Gastroesophageal sphincter (tissue), 4 donors: ENCODE measurements around the gene JUN. TPM values are rescaled to one million over a fixed set of nuclear protein-coding genes. Genes with fewer than 3 reads are reported as not detected.

Experiments used
- ATAC-seq: fragments of 150-250 bp; one replicate; pipeline ENCODE4 v1.9.1; 2016; ENCODE audit warnings: mild to moderate bottlenecking, moderate library complexity
- H3K27ac ChIP-seq, 4 donors: fragments of 200-600 bp; sonication (generic) in 3 of 4; 1 replicate in 3 of 4; 2 replicates in 1 of 4; pipeline ENCODE4 v1.5.1; 2016 to 2019
- H3K27me3 ChIP-seq: fragments of 200-600 bp; sonication (generic); one replicate; pipeline ENCODE4 v1.5.1; 2019
- H3K36me3 ChIP-seq, 2 donors: fragments of 200-600 bp; sonication (generic); one replicate each; pipeline ENCODE4 v1.5.1; 2019; ENCODE audit warnings: control low read depth in 1 of 2
- H3K4me1 ChIP-seq, 3 donors: fragments of 200-600 bp; sonication (generic); 1 replicate in 2 of 3; 2 replicates in 1 of 3; pipeline ENCODE4 v1.5.1; 2016 to 2019; ENCODE audit warnings: control low read depth in 2 of 3
- H3K4me3 ChIP-seq, 2 donors: fragments of 200-600 bp; sonication (generic); one replicate each; pipeline ENCODE4 v1.5.1; 2019; ENCODE audit warnings: mild to moderate bottlenecking in 1 of 2, moderate library complexity in 1 of 2
- H3K9me3 ChIP-seq, 3 donors: fragments of 200-600 bp; sonication (generic); one replicate each; pipeline ENCODE4 v1.5.1; 2017 to 2019; ENCODE audit warnings: control low read depth in 2 of 3
- EP300 ChIP-seq: sonication (generic); formaldehyde crosslinking; IDR thresholded peaks from one replicate; pipeline ENCODE4 v1.6.1; 2017; ENCODE audit warnings: antibody characterized with exemption, mild to moderate bottlenecking
- POLR2A ChIP-seq, 2 donors: fragments of 450-650 bp; IDR thresholded peaks; one replicate each; pipeline ENCODE4 v1.6.1; 2017; ENCODE audit warnings: antibody characterized with exemption in 2 of 2, mild to moderate bottlenecking in 2 of 2, moderate library complexity in 1 of 2
- POLR2AphosphoS5 ChIP-seq: sonication (generic); formaldehyde crosslinking; IDR thresholded peaks from one replicate; pipeline ENCODE4 v1.6.1; 2017; ENCODE audit warnings: antibody characterized with exemption
- whole genome bisulfite sequencing, 2 donors: methylation state at CpG; one replicate each; pipeline ENCODE4 v1.1.5; 2018; ENCODE audit warnings: low coverage in 1 of 2; 5-methylcytosine and 5-hydroxymethylcytosine counted together
- total RNA-seq, 4 donors: library from RNA; depleted of rRNA; stranded (reverse); fragments of >200 nt; gene quantifications; one replicate each; pipeline ENCODE4 v1.1.0, GENCODE V29; 2016
- TF ChIP-seq, protein P1 (sequence below), 4 experiments: fragments of 200-600 bp in 2 of 4; fragments of 450-650 bp in 2 of 4; sonication (generic) in 1 of 4; IDR thresholded peaks; one replicate each; pipeline ENCODE4 v1.5.1; 2017 to 2019; ENCODE audit warnings: antibody characterized with exemption in 4 of 4, mild to moderate bottlenecking in 2 of 4, moderate library complexity in 2 of 4

JUN gene
- total RNA-seq, 4 donors from 2014 or later: 102 to 145 (median 105) TPM

DNA sequence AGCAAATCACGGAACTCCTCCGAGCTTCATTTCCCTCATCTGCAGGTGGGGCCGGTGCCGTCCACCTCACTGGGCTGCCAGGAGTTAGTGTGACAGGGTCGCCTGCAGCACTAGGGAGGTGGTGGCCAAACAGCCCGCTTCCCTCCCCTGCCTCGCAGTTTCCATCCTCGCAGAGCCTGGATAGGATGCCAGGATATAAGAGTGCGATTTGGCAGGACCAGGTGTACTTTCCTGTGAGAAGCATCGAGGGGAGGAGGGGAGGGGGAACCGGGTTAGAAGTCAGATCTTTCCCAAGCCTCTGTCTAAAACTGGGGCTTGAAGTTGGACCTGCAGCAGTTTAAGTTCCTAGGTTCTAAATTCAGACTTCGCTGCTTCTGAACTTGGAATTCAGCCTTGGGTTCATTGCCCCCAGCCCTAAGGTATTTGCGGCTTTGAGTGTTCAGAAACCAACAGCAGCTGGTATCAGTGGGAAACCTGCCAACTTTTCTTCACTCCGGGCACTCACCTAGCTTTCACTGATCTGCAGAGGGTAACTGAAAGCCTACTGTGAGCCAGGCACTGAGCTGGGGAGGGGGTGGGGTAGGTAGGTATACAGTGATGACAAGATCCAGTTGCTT lies 1.7 kb upstream of the JUN start:
- peak overlapping the region; percentile 95 to 100 (median 98) for H3K27ac ChIP-seq
- no peaks in the 10 kb centered on the region for H3K36me3 ChIP-seq
- no peaks in the 10 kb centered on the region for H3K9me3 ChIP-seq
- H3K4me1 ChIP-seq: peaks cover 0 to 23% (median 3%) of the 10 kb centered on the region in 3 donors
- ATAC-seq: no peak
- TF ChIP-seq POLR2A (IDR thresholded peaks at IDR 0.05): no peak
- TF ChIP-seq, protein P1, sequence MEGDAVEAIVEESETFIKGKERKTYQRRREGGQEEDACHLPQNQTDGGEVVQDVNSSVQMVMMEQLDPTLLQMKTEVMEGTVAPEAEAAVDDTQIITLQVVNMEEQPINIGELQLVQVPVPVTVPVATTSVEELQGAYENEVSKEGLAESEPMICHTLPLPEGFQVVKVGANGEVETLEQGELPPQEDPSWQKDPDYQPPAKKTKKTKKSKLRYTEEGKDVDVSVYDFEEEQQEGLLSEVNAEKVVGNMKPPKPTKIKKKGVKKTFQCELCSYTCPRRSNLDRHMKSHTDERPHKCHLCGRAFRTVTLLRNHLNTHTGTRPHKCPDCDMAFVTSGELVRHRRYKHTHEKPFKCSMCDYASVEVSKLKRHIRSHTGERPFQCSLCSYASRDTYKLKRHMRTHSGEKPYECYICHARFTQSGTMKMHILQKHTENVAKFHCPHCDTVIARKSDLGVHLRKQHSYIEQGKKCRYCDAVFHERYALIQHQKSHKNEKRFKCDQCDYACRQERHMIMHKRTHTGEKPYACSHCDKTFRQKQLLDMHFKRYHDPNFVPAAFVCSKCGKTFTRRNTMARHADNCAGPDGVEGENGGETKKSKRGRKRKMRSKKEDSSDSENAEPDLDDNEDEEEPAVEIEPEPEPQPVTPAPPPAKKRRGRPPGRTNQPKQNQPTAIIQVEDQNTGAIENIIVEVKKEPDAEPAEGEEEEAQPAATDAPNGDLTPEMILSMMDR (IDR thresholded peaks at IDR 0.05): peak in 1 of 4 experiments; percentile 4
- TF ChIP-seq POLR2AphosphoS5: peak; percentile 4
- TF ChIP-seq EP300: no peak
- WGBS, 2 donors: 0 to 17% methylated on average over 1 to 9 of the region's 14 CpGs
- H3K27me3 ChIP-seq: no peaks in the 10 kb centered on the region
- H3K4me3 ChIP-seq: peak overlapping the region; percentile 70 to 74

DNA sequence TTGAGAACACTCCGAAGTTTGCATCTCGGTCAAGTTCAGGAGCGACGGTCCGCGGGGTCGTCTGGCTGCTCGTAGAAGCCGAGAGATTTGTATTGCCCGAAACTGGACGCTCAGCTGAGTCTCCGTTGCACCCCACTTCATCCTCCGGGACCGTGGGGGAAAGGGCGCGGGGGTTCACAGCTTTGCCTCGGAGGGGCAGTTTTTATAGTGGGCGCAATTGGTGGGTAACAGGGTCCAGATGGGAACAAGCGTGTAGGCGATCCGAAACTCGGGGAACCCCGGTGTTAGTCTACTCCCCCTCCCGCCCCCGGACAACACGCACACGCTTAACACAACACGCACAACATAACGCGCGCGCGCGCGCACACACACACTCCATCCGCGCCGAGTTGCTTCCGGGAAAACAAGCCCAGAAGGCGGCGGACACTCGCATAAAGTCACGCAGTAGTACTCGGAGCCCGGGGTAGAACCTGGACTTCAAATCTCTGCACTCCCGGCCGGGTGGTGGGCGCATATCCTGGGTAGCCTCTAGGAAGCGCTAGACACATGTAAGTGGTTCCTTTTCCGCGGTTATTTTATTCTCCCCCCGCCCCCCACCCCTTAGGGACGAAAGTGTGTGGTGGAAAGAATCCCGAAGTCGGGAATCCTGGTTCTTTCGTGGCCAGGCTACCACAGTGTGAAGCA lies 1.1 kb upstream of the JUN start:
- no peaks in the 10 kb centered on the region for H3K27me3 ChIP-seq
- H3K4me3 ChIP-seq: peak overlapping the region; percentile 70 to 74
- peak; percentile 24 for ATAC-seq
- TF ChIP-seq, protein P1 (IDR thresholded peaks at IDR 0.05): peak; percentile 47 to 85 (median 77)
- peak; percentile 62 to 76 for TF ChIP-seq POLR2A (IDR thresholded peaks at IDR 0.05)
- no peak for TF ChIP-seq EP300
- TF ChIP-seq POLR2AphosphoS5: peak; percentile 77
- 0% methylated on average over 19 of the region's 56 CpGs; no CpG with 5 or more reads in 1 of the 2 donors for WGBS, 2 donors
- peak overlapping the region; percentile 95 to 100 (median 98) for H3K27ac ChIP-seq
- H3K9me3 ChIP-seq: no peaks in the 10 kb centered on the region
- peaks cover 0 to 29% (median 3%) of the 10 kb centered on the region in 3 donors for H3K4me1 ChIP-seq
- no peaks in the 10 kb centered on the region for H3K36me3 ChIP-seq

DNA sequence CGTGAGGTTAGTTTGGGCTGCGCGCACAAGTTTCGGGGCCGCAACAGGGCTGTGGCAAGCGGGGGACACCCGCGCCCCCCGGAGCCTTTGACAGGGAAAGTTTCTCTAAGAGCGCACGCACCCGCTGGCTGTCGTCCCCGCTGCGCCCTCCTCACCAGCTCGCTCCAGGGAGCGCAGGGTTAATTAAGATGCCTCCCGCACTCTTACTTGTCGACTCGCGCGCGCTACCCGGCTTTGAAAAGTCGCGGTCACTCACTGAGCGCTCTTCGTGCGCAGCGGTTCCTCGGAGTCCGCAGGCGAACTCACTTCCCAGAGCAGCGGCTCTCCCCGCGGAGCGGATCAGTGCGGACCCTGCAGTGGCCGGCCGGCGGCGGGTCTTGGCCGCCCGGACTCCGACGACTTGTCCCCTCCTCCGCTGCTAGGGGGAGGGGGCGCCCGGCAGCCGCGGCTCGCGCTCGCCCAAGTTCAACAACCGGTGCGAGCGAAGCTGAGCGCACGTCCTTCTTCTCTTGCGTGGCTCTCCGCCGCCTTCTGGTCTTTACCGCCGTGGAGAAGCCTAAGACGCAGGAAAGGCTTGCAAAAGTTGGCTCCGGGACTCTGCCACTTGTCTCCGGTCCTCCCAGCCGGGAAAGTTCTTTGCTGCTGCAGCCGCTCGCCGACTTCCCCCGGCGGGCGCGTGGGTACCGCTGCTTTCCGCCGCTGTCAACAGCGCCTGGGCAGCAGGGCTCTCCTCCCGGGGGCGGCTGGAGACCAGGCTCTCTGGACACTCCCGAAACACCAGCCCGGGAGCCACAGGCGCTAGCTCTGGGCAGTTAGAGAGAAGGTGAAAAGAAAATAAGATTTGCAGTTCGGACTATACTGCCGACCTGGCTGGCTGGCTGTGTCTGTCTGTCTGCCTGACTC lies 506 bp downstream of the JUN start:
- Histone ChIP-seq H3K4me1 (peaks cover 0 to 34% (median 3%) of the 10 kb centered on the region in 3 donors), H3K9me3 (no peaks in the 10 kb centered on the region), H3K27me3 (no peaks in the 10 kb centered on the region), H3K36me3 (no peaks in the 10 kb centered on the region), H3K4me3 (peak overlapping the region; percentile 42 to 74), H3K27ac (peak overlapping the region; percentile 85 to 100 (median 99))
- 0% methylated on average over 2 to 3 of the region's 86 CpGs for WGBS, 2 donors
- TF ChIP-seq POLR2A (IDR thresholded peaks at IDR 0.05) (peak; percentile 100), POLR2AphosphoS5 (peak; percentile 3), EP300 (no peak)
- TF ChIP-seq, protein P1 (IDR thresholded peaks at IDR 0.05): peak in 1 of 4 experiments; percentile 17
- ATAC-seq: no peak

DNA sequence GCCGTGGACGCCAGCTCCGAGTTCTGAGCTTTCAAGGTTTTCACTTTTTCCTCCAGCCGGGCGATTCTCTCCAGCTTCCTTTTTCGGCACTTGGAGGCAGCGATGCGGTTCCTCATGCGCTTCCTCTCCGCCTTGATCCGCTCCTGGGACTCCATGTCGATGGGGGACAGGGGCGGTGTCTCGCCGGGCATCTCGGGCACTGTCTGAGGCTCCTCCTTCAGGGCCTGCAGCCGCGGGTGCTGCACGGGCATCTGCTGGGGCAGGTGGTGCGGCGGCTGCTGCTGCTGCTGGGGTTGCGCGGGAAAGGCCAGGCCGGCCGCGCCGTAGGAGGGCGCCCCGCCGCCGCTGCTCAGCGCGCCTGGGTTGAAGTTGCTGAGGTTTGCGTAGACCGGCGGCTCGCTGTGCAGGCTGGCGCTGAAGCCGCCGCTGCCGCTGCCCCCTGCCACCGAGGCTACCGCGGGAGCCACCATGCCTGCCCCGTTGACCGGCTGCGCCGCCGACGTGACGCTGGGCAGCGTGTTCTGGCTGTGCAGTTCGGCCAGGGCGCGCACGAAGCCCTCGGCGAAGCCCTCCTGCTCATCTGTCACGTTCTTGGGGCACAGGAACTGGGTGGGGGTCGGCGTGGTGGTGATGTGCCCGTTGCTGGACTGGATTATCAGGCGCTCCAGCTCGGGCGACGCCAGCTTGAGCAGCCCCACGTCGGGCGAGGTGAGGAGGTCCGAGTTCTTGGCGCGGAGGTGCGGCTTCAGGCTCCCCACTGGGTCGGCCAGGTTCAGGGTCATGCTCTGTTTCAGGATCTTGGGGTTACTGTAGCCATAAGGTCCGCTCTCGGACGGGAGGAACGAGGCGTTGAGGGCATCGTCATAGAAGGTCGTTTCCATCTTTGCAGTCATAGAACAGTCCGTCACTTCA lies 1.4 kb downstream of the JUN start:
- ATAC-seq: no peak
- Histone ChIP-seq H3K36me3 (no peaks in the 10 kb centered on the region), H3K9me3 (no peaks in the 10 kb centered on the region), H3K27ac (peak overlapping the region; percentile 85 to 100 (median 99)), H3K4me1 (peaks cover 0 to 34% (median 3%) of the 10 kb centered on the region in 3 donors), H3K27me3 (no peaks in the 10 kb centered on the region), H3K4me3 (peak overlapping the region; percentile 42 to 74)
- peak; percentile 29 to 67 for TF ChIP-seq POLR2A (IDR thresholded peaks at IDR 0.05)
- no peak for TF ChIP-seq EP300
- peak; percentile 72 for TF ChIP-seq POLR2AphosphoS5
- TF ChIP-seq, protein P1 (IDR thresholded peaks at IDR 0.05): peak in 3 of 4 experiments; percentile 6 to 51 (median 15)
- 0 to 1% methylated on average over 3 to 28 of the region's 82 CpGs for WGBS, 2 donors
